Epithelial cell of proximal tubule (primary cell): ENCODE measurements around the gene DIABLO. TPM values are rescaled to one million over a fixed set of nuclear protein-coding genes. Genes with fewer than 3 reads are reported as not detected.
A peak's percentile ranks its signal among the peaks of the same experiment; 100 is the strongest.
"Not testable (repeated sequence)": the region's sequence is repeated elsewhere in the genome, so short reads cannot be mapped to it uniquely, and the experiment has no call there.

ENCODE experiments used
- DNase-seq: peaks from one replicate; pipeline ENCODE4 v3.0.0-alpha.2; 2011; ENCODE audit warnings: low read depth
- H3K4me3 ChIP-seq: 2 replicates; pipeline ENCODE4 v1.5.1; 2011; ENCODE audit warnings: low read depth, mild to moderate bottlenecking, low read length
- CTCF ChIP-seq: conservative IDR thresholded peaks from 2 replicates; pipeline ENCODE4 v1.5.1; 2012; ENCODE audit warnings: low read depth, mild to moderate bottlenecking, low read length
- total RNA-seq: library from RNA; depleted of rRNA; stranded (reverse); fragments of >200 nt; gene quantifications from 2 replicates; pipeline ENCODE4 v1.2.3, GENCODE V29; 2015

The DIABLO gene
- total RNA-seq, 1 donor from 2014 or later = 123 TPM

- DNase-seq = no peak
- TF ChIP-seq CTCF = no peak
- peak within 1 kb of the TSS; percentile 63 for H3K4me3 ChIP-seq
These were observed 22.3 kb downstream of the DIABLO start, which contains the start of gene B3GNT4 for GRCh38 chr12:122203301-122204166. Gene B3GNT4, plus strand, starts transcription at chr12:122203709. Its CDS starts 910 bp downstream, at chr12:122204619.

GRCh38 chr12:122202811-122203210 lies 23.0 kb downstream of the DIABLO start:
- DNase-seq = not testable (repeated sequence)
- peak overlapping the region; percentile 63 for H3K4me3 ChIP-seq

GRCh38 chr12:122202017-122202416 lies 23.8 kb downstream of the DIABLO start:
- DNase-seq = no peak
- no peak for TF ChIP-seq CTCF
- no peak overlapping the region for H3K4me3 ChIP-seq

- no peak overlapping the region for H3K4me3 ChIP-seq
- TF ChIP-seq CTCF = no peak
- DNase-seq = no peak
These were observed 24.5 kb downstream of the DIABLO start for GRCh38 chr12:122201381-122201780.

GRCh38 chr12:122200541-122201175 lies 25.2 kb downstream of the DIABLO start:
- H3K4me3 ChIP-seq = no peak overlapping the region
- DNase-seq = no peak
- no peak for TF ChIP-seq CTCF

GRCh38 chr12:122199484-122200355 lies 26.1 kb downstream of the DIABLO start:
- H3K4me3 ChIP-seq = no peak overlapping the region
- no peak for TF ChIP-seq CTCF
- no peak for DNase-seq

- no peak for DNase-seq
- H3K4me3 ChIP-seq = no peak overlapping the region
- no peak for TF ChIP-seq CTCF
These were observed 28.3 kb downstream of the DIABLO start for GRCh38 chr12:122197612-122197966.
